GM18868 (cell line): ENCODE measurements around the gene CD160.
"Not testable (repeated sequence)": the region's sequence is repeated elsewhere in the genome, so short reads cannot be mapped to it uniquely, and the experiment has no call there.

Experiments
- ATAC-seq: cut with Tn5 transposase; IDR thresholded peaks from one replicate; pipeline ENCODE4 v1.9.1; 2021; ENCODE audit warnings: mild to moderate bottlenecking, moderate library complexity; ENCODE audit not compliant: unreplicated experiment

The CD160 gene

DNA sequence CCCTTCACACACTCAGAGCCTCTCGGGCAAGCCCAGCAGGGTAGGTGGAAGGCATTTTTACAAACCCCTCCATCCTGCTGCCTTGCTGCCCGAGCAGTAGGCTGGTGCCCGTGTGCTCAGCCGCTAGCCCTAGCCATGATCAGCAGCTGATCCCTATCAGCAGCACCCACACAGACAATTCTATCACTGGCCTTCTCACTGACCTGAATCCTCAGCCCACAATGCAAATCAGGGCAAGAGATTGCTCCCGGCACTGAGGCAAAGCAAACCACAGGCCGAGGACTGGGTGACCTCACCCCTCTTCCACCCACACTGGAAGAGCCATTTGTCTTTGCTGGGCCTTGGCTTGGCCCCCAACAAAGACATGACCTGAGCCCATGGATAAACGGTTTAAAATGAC, 11.2 kb upstream of the CD160 start:
- ATAC-seq, result no peak

DNA sequence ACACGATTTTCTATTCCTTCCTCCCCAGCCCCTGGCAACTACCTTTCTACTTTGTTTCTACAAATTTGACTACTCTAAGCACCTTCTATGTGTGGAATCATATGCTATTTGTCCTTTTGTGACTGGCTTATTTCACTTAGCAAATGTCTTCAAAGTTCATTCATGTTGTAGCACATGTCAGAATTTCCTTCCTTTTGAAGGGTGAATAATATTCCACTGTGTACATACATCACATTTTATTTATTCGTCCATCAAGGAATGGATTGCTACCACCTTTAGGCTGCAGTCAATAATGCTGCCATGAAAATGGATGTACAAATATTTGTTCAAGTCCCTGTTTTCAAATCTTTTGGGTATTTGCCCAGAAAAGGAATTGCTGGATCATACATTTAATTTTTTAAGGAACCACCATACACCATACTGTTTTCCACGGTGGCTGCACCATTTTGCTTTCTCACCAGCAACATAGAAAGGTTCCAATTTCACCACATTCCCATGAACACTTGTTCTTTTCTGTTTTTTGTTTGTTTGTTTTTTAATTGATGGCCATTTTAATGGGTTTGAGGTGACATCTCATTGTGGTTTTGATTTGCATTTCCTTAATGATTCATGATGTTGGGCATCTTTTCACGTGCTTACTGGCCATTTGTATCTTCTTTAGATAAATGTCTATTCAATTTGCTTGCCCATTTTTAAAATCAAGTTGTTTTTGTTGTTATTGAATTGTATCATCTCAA, 8.8 kb upstream of the CD160 start:
- no peak for ATAC-seq

GRCh38 chr1:145711213-145711651, 8.1 kb upstream of the CD160 start:
- no peak for ATAC-seq

DNA sequence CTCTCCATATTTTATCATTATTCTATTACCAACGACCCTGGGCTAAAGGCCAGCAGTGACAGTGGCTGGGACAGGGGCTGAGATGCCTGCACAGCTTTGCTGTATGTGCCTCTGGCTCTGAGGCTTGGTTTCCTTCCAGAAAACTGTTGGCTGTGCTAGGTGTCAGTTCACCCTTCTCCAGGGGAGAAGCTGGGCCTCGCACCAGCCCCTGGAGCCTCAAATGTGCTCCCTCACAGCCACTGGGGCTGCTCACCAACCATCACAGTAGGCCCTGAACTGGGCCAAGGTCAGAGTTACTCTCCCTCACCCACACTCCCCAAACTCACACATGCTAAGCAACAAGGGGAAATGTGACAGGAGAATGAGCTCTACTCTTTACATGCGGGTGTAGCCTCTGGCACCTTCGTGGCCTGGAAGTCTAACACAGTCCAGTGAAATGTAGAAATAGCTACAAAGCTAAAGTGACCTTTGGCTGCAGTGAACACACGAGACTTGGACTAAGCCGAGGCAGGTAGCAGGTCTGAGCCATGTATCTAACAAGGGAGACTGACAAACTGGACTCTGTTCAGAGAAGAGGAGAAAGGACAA, 4.7 kb upstream of the CD160 start:
- no peak for ATAC-seq

DNA sequence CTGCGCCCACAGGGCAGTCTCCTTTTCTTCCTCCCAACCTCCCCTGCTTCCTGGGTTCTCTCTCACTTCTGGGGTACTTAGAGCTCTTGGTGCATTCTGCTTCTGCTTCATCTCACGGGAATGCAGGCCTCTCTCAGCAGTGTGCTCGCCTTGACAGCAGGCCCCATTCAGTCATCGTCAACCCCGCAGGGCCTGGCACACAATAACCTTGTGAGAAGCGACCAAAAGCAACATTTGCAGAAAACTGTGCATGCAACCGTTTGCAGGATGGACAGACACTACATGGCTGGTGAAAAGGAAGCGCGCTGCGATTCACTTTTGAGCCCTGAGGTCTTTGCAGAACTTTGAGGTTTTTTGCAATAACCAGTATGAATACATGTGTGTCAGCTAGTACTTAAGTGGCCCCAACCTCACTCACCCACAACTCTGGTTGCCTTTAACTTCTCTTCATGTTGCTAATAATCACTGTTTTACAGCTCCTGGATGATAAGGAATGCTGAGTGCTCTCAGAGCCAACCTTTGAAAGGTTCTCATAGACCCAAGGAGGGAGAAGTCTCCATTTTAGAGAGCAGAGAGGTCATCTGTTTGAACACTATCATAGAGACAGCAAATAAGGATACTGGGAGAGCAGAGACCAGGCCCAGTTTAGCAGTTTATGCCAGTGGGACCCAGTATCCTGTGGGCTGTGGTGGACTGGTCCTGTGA, 2.5 kb upstream of the CD160 start:
- ATAC-seq, result no peak

DNA sequence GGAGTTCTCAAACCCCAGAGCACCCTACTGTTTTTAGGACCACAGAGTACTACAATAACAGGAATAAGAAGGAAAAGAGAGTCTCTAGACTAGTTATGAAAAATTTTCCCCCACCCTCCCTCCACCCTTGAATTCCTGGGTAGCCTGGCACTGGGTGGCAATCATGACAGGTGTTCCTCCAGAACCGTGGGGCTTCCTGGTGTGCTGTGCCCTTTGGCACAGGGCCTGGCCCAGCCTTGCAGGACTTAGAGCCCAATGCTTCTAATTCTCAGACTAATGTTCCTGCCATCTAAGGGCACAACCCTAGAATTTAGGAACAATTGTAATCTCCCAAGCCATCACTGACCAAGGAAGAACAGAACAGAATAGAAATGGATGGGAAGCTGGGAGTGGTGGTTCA, 1.5 kb upstream of the CD160 start:
- no peak for ATAC-seq

- not testable (repeated sequence) for ATAC-seq
Observed at GRCh38 chr1:145718465-145718864, 834 bp upstream of the CD160 start.

DNA sequence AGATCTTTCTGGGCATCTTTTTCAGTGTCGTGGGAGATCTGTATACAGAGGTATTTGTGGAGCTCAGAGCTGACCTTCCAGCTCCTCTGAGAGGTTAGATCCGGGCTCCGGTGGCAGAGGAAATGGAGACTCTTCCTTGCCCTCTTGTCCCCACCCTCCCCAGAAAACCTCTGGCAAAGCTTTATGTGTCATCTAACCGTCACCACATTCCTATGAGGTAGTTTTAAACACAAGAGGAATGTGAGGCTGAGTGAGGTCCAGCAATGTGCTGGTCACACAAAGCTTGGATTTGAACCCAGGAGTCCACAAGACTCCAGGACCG, 1.2 kb downstream of the CD160 start:
- no peak for ATAC-seq

DNA sequence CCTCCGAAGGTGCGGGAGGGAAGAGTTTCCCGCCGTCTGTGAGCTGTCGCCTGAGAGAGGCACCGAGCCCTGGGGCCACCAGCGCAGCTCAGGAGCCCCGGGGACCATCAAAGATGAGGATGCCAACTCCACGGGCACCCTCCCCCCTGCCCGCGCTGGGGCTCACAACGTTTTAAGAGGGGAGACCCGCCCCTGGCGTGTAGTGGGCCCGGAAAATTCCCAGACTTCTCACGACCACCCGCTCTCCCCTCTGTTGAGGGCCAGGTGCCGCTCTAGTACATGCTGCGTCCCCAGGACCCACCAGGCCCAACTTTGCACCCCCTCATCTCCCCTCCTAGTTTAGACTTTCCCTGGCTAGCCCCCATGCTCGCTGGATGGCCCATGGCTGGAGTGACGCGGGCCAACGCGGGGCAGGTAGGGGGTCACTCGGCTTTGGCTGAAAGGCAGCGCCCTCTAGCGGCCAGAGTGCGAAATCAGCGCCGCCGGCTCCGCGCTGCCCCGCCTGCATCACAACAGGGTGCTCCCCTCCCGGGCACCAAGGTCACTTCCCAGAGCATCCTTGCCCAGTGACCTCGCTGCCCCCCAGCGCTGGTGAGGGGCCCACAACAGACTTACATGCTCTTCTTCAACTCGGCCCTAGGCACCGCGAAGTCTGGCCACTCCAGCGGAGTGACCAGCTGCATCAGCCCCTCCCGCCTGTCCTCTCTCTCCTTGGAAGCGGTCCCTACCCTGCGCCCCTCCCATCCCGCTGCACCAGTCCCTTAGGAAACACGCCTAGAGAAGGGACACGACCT, 1.8 kb downstream of the CD160 start:
- peak; percentile 66 for ATAC-seq

DNA sequence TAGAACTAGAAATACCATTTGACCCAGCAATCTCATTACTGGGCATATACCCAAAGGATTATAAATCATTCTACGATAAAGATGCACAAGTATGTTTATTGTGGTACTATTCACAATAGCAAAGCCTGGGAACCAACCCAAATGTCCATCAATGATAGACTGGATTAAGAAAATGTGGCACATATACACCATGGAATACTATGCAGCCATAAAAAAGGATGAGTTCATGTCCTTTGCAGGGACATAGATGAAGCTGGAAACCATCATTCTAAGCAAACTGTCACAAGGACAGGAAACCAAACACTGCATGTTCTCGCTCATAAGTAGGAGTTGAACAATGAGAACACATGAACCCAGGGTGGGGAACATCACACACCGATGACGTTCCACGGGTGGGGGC, 6.9 kb downstream of the CD160 start:
- not testable (repeated sequence) for ATAC-seq

- no peak for ATAC-seq
Observed at GRCh38 chr1:145729196-145729595, 9.9 kb downstream of the CD160 start.

DNA sequence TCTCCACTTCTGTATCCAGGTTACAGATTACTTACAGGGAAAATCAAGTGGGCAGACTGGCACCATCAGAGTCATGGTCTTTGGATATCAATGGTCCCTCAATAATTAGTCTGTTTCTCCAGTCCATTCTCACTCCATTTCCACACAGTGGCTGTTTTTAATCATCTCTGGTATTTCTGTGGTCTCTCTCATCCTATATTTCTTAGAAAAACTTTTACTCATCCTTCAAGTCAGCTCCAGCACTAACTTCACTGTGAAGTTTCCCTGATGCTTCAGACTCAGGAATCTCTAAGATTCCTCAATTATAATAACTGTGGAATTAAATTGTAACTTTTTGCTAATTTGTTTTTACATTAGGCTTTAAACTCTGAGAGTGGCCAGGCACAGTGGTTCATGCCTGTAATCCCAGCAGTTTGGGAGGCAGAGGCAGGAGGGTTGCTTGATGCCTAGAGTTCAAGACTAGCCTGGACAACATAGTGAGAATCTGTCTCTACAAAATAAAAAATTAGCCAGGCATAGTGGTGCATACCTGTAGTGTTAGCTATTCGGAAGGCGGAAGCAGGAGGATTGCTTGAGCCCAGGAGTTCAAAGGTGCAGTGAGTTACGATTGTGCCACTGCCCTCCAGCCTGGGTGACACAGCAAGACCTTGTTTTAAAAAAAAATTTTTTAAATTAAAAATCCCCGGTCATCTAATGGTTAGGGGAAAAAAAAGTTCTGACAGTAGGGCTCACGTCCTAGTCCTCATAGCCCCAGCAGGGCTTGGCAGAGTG, 10.6 kb downstream of the CD160 start:
- ATAC-seq, result no peak

DNA sequence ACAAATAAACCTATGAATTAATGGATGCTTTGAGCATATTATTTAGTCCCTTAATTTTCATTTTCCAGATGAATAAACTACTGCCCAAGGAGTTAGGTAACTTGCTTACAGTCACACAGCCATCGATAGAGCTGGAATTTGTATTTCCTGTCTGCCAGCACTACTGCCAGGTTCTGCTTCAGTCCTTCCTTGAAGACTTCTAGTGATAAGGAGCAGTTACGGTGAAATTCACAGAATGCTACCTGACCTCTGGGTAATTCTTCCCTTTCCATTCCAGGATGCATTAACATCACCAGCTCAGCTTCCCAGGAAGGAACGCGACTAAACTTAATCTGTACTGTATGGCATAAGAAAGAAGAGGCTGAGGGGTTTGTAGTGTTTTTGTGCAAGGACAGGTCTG, 11.2 kb downstream of the CD160 start:
- ATAC-seq, result no peak

DNA sequence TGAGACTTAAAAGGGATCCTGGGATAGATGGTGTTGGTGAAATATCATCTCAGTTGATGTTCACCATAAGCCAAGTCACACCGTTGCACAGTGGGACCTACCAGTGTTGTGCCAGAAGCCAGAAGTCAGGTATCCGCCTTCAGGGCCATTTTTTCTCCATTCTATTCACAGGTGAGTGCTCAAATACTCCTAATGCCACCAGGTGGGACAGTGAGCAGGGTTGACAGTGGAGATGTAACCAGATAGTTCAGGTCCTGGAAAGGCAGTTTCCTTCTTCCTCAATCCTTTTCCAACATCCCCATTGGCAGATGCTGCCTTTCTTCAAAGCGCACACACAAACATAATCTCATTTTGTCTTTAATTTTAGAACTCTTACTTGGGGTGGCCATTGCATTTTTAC, 11.6 kb downstream of the CD160 start:
- ATAC-seq, result no peak

DNA sequence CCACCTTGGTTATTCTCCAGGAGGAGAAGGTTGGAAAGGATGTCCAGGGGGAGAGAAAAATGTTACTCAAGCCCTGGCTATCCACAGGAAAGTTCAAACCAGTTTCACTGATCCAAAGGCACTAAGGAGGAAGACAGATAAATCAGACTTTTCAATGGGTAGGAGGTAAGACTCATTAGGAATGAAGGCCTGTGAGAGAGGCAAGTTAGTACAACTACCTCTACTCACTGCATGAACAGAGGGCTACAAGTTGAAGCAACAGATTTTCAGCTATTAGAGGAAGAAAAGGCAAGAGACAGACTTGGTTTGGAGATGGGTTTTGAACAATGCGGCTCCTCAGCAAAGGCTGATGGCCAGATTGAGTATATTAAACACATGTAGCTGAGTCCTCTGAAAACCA, 16.9 kb downstream of the CD160 start:
- no peak for ATAC-seq

- no peak for ATAC-seq
Observed at GRCh38 chr1:145740269-145740668, 21.0 kb downstream of the CD160 start.

DNA sequence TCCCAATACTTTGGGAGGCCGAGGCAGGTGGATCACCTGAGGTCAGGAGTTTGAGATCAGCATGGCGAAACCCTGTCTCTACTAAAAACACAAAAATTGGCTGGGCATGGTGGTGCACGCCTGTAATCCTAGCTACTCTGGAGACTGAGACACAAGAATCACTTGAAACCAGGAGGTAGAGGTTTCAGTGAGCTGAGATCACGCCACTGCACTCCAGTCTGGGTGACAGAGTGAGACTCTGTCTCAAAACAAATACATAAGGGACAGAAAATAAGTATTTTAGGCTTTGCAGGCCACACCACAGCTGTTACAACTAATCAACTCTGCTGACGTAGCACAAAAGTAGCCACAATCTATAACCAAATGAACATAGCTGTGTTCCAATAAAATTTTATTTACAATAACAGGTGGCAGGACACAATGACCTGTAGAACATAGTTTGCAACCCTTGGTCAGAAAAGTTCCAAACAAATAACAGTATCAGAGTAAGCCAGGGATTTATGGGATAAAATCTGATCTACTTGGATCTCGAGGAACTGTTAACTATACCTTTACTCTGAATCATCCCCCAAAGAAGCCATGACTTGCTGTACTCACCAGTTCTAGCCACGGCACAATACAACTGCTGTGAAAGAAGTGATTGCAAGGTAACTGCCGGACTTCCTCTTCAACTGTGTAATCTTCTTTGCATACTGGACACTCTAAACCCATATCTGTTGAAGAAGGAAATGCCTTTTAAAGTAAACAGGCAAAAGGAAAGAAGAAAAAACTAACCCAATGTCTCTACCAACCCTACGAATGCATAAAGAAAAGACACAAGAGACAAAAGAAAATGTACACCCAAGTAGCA, 28.3 kb downstream of the CD160 start:
- ATAC-seq, result no peak

- ATAC-seq, result no peak
Observed at GRCh38 chr1:145750426-145750825, 31.1 kb downstream of the CD160 start.

GRCh38 chr1:145751491-145752037, 32.3 kb downstream of the CD160 start:
- ATAC-seq, result no peak

- ATAC-seq, result no peak
Observed at GRCh38 chr1:145757420-145757819, 38.1 kb downstream of the CD160 start.
